Right lobe of liver (tissue), 4 donors: ENCODE data around the gene RCAN2.

ENCODE experiments used
- CTCF ChIP-seq, 4 donors: fragments of 200-600 bp in 3 of 4; fragments of 450-650 bp in 1 of 4; IDR thresholded peaks; one replicate each; pipeline versions ENCODE4 v1.5.1 to v1.8.0; 2016 to 2022; ENCODE audit warnings: antibody characterized with exemption in 4 of 4, mild to moderate bottlenecking in 2 of 4
- POLR2A ChIP-seq: fragments of 450-650 bp; IDR thresholded peaks from one replicate; pipeline ENCODE4 v1.6.1; 2017; ENCODE audit warnings: antibody characterized with exemption, mild to moderate bottlenecking
- donor health status: DM: no; HTN: no; CAD: no.
- donor health status: DM: no; HTN: no; CAD: no.
- donor health status: DM: no; HTN: yes; CAD: no.

DNA sequence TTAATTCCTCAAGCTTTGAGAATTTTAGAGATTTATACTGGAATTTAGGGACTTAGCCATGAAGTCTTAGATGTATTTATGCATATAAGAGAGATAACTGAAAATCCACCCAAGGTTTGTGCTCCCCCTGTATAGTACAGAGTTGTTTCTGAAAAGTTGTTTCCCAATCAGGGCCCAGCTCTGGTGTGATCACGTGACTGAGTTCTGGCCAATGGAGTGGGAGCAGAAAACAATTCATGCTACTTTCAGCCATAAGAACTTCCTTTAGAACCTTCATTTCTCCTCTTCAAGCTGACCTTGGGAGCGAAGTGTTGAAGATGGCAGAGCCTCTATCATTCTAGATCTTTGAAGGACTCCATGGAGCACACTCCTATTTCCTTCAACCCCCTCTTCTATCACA is 151.0 kb downstream of the RCAN2 start:
- no peak for TF ChIP-seq CTCF (IDR thresholded peaks at IDR 0.05)
- TF ChIP-seq POLR2A = no peak
